Measurements from ENCODE around the gene EGFLAM. TPM values are rescaled to one million over a fixed set of nuclear protein-coding genes. Genes with fewer than 3 reads are reported as not detected.
A peak's percentile ranks its signal among the peaks of the same experiment; 100 is the strongest.

The EGFLAM gene
- total RNA-seq, 6 experiments from 2014 or later, result 1.1 to 7.2 (median 6.0) TPM

DNA sequence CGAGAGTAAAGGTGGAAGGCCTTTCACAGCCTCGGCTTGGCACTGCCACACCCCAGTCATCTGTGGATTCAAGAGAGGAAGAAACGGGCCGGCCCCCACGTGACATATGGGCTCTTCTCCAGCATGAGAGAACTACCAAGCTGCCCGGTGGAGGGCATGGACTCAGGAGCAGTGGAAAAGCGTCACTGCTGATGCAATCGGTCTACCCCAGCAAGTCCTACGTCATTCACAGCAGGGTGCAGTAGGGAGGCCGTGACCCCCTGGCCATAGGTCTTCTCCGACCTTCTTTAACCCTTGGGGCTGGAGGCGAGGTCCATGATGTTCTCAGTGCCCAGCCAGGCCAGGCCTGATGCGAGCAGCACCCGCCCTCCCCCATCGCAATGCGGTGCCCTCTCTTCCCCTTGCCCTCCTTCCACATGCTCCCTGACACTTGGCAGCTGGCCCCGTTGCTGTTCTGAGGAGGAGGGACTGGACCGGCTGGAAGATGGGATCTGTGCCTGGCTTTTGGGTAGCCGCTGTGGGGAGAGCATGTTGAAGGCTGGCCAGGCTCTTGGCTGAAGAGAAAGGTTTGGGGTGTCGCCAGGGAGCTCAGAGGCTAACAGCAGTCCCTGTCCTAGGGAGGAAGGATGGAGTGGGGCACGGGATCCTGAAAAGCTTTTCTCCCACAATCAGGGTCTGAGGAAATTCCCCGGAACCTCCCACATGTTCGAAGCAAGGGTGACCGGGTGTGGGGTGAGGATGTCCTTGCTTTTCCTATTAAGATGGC, 208.2 kb downstream of the EGFLAM start:
- Mint-ChIP-seq H3K4me1 (ENCODE audit: low read depth) (no peaks in the 10 kb centered on the region; the same call in 1 of the 2 replicates), H3K27ac (peak overlapping the region; percentile 68; the same call in 1 of the 2 replicates), H3K4me3 (no peak overlapping the region), H3K27me3 (ENCODE audit: insufficient read depth) (no peaks in the 10 kb centered on the region), H3K36me3 (ENCODE audit: low read depth) (0 out of 2 replicates have a peak, but pooled peaks cover 5% of the 10 kb centered on the region), H3K9me3 (no peaks in the 10 kb centered on the region)
- TF ChIP-seq, protein P1, sequence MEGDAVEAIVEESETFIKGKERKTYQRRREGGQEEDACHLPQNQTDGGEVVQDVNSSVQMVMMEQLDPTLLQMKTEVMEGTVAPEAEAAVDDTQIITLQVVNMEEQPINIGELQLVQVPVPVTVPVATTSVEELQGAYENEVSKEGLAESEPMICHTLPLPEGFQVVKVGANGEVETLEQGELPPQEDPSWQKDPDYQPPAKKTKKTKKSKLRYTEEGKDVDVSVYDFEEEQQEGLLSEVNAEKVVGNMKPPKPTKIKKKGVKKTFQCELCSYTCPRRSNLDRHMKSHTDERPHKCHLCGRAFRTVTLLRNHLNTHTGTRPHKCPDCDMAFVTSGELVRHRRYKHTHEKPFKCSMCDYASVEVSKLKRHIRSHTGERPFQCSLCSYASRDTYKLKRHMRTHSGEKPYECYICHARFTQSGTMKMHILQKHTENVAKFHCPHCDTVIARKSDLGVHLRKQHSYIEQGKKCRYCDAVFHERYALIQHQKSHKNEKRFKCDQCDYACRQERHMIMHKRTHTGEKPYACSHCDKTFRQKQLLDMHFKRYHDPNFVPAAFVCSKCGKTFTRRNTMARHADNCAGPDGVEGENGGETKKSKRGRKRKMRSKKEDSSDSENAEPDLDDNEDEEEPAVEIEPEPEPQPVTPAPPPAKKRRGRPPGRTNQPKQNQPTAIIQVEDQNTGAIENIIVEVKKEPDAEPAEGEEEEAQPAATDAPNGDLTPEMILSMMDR (IDR thresholded peaks at IDR 0.05), result no peak
- DNase-seq, result no peak

GRCh38 chr5:38467353-38468040, 209.1 kb downstream of the EGFLAM start:
- H3K4me1 Mint-ChIP-seq (ENCODE audit: low read depth), result no peaks in the 10 kb centered on the region; the same call in 1 of the 2 replicates
- no peak for DNase-seq
- 0 out of 2 replicates have a peak, but pooled peaks cover under 1% of the 10 kb centered on the region for H3K36me3 Mint-ChIP-seq (ENCODE audit: low read depth)
- H3K4me3 Mint-ChIP-seq, result peak overlapping the region; percentile 57
- no peaks in the 10 kb centered on the region for H3K27me3 Mint-ChIP-seq (ENCODE audit: insufficient read depth)
- TF ChIP-seq, protein P1 (IDR thresholded peaks at IDR 0.05), result no peak
- H3K9me3 Mint-ChIP-seq, result no peaks in the 10 kb centered on the region
- peak overlapping the region; percentile 68 for H3K27ac Mint-ChIP-seq

- Mint-ChIP-seq H3K4me3 (peak overlapping the region; percentile 57), H3K9me3 (no peaks in the 10 kb centered on the region), H3K27ac (peak overlapping the region; percentile 76), H3K4me1 (ENCODE audit: low read depth) (no peaks in the 10 kb centered on the region; the same call in 1 of the 2 replicates), H3K27me3 (ENCODE audit: insufficient read depth) (no peaks in the 10 kb centered on the region), H3K36me3 (ENCODE audit: low read depth) (no peaks in the 10 kb centered on the region)
- TF ChIP-seq, protein P1 (IDR thresholded peaks at IDR 0.05), result no peak
- DNase-seq, result peak; percentile 89
These were observed 209.9 kb downstream of the EGFLAM start for GRCh38 chr5:38468202-38468673.

GRCh38 chr5:38468978-38469706, 210.8 kb downstream of the EGFLAM start:
- H3K9me3 Mint-ChIP-seq, result no peaks in the 10 kb centered on the region
- no peaks in the 10 kb centered on the region for H3K36me3 Mint-ChIP-seq (ENCODE audit: low read depth)
- TF ChIP-seq, protein P1 (IDR thresholded peaks at IDR 0.05), result no peak
- no peak for DNase-seq
- no peak overlapping the region; the same call in 1 of the 2 replicates for H3K27ac Mint-ChIP-seq
- no peaks in the 10 kb centered on the region for H3K27me3 Mint-ChIP-seq (ENCODE audit: insufficient read depth)
- H3K4me3 Mint-ChIP-seq, result no peak overlapping the region
- no peaks in the 10 kb centered on the region; the same call in 1 of the 2 replicates for H3K4me1 Mint-ChIP-seq (ENCODE audit: low read depth)

DNA sequence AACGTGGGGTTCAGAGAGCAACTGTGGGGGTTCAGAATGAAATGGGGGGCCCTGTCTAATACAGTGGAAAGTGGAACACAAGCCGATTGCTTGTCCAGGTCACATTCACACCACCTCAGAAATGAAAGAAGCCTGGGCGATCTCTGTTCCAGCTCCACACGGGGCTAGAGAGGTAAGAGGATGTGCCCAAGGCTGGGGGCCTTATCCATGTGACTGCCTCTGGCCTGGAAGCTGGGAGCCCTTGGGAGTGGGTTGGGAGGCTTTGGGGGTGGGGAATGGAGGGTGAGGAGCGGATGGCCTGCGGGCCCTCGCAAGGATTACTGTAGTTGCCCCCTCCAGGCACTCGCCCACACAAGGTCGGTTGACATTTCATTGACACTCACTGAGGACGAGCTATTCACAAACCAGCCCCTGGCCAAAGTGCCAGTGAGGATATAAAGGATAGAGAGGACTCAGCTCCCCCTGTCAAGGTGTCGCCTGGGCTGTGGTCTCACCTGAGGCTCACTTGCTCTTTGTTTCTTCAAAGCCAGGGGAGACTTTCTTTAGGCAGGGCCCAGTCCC, 211.4 kb downstream of the EGFLAM start:
- TF ChIP-seq, protein P1 (IDR thresholded peaks at IDR 0.05), result no peak
- Mint-ChIP-seq H3K27ac (no peak overlapping the region), H3K4me3 (no peak overlapping the region), H3K4me1 (ENCODE audit: low read depth) (peaks cover 5% of the 10 kb centered on the region), H3K27me3 (ENCODE audit: insufficient read depth) (no peaks in the 10 kb centered on the region), H3K9me3 (no peaks in the 10 kb centered on the region), H3K36me3 (ENCODE audit: low read depth) (no peaks in the 10 kb centered on the region)
- DNase-seq, result no peak
